K562 (cell line): Measurements from ENCODE around the gene MCFD2. TPM values are rescaled to one million over a fixed set of nuclear protein-coding genes. Genes with fewer than 3 reads are reported as not detected.

Source experiments
- ATAC-seq: fragments of 200-7000 bp; cut with Tn5 transposase; 3 replicates; pipeline ENCODE4 v1.9.1; 2020; ENCODE audit warnings: moderate library complexity
- BruUV-seq: library from RNA; stranded (reverse); fragments of 400-500 nt; replicated peaks from 2 replicates; lab custom pipeline; 2021; lab: Mats Ljungman, UMichigan
- CTCF ChIA-PET: fragments of 300-600 bp; formaldehyde crosslinking; extraction: SDS; loops from one replicate; lab custom pipeline; 2021; ENCODE audit warnings: low intra/inter-chr PET ratio; lab: Yijun Ruan, JAX
- POLR2A ChIA-PET: fragments of 300-600, 350-650 bp; sonication (Branson Sonifier 250); formaldehyde crosslinking; extraction: SDS; loops from one replicate; lab custom pipeline; 2021; ENCODE audit warnings: antibody characterized with exemption, inconsistent platforms; lab: Yijun Ruan, JAX
- DNase-seq, 4 experiments: peaks; one replicate each; pipeline versions ENCODE4 v3.0.0 to v3.0.0-alpha.2; 2011 to 2018; ENCODE audit warnings: low spot score in 3 of 4, mixed read lengths in 3 of 4; ENCODE audit errors: extremely low read depth in 1 of 4
- FAIRE-seq: peaks from 2 replicates; lab custom pipeline; 2011; peaks lifted over from hg19 to GRCh38; lab: Jason Lieb, UNC
- H2AFZ ChIP-seq: 2 replicates; pipeline ENCODE4 v1.6.0; 2011; ENCODE audit warnings: low read depth, low read length, control low read depth, inconsistent platforms
- H3K27ac ChIP-seq: fragments of 200-600 bp; 3 replicates; pipeline ENCODE4 v1.8.0; 2011; ENCODE audit warnings: low read depth, mild to moderate bottlenecking, control low read depth, inconsistent platforms, low read length, moderate library complexity, mixed read lengths; ENCODE audit errors: extremely low read depth
- H3K27me3 ChIP-seq, 2 experiments: fragments of 300-600 bp in 1 of 2; 2 replicates in 1 of 2; 3 replicates in 1 of 2; pipeline versions ENCODE4 v1.6.0 to v1.8.0; 2011; ENCODE audit warnings: inconsistent platforms in 2 of 2, low read length in 2 of 2, mild to moderate bottlenecking in 1 of 2, mixed read lengths in 1 of 2, moderate library complexity in 1 of 2; ENCODE audit not compliant: control insufficient read depth in 2 of 2, insufficient read depth in 2 of 2
- H3K36me3 ChIP-seq: fragments of 300-600 bp; 3 replicates; pipeline ENCODE4 v1.8.0; 2011; ENCODE audit warnings: mild to moderate bottlenecking, low read length, inconsistent platforms; ENCODE audit not compliant: control insufficient read depth, insufficient read depth
- H3K4me1 ChIP-seq, 2 experiments: fragments of 200-600 bp in 1 of 2; replicated peaks in 1 of 2; 2 replicates in 1 of 2; 3 replicates in 1 of 2; pipeline versions ENCODE4 v1.5.1 to v1.8.0; 2011; ENCODE audit warnings: inconsistent platforms in 2 of 2, low read length in 2 of 2, mild to moderate bottlenecking in 1 of 2, mixed read lengths in 1 of 2, moderate library complexity in 1 of 2; ENCODE audit not compliant: control insufficient read depth in 2 of 2, insufficient read depth in 2 of 2
- H3K4me2 ChIP-seq: 2 replicates; pipeline ENCODE4 v1.6.1; 2011; ENCODE audit warnings: low read length, control low read depth, inconsistent platforms, mixed read lengths; ENCODE audit not compliant: insufficient read depth
- H3K4me3 ChIP-seq: fragments of 200-600 bp; sonication (generic), shearing (Covaris generic); 2 replicates; pipeline ENCODE4 v1.5.1; 2016; ENCODE audit warnings: control low read depth, inconsistent platforms
- H3K79me2 ChIP-seq: fragments of 200-600 bp; 3 replicates; pipeline ENCODE4 v1.8.0; 2011; ENCODE audit warnings: low read length, inconsistent platforms; ENCODE audit not compliant: control insufficient read depth, insufficient read depth
- H3K9ac ChIP-seq, 2 experiments: 2 replicates each; pipeline versions ENCODE4 v1.6.0 to v1.6.1; 2011; ENCODE audit warnings: low read depth in 2 of 2, low read length in 2 of 2, control low read depth in 1 of 2, inconsistent platforms in 1 of 2, mild to moderate bottlenecking in 1 of 2, mixed read lengths in 1 of 2; ENCODE audit not compliant: insufficient read depth in 1 of 2
- H3K9me1 ChIP-seq: one replicate; pipeline ENCODE4 v1.6.0; 2011; ENCODE audit warnings: inconsistent platforms, mild to moderate bottlenecking, low read length, moderate library complexity; ENCODE audit not compliant: control insufficient read depth, insufficient read depth
- H3K9me3 ChIP-seq: replicated peaks from 2 replicates; pipeline ENCODE4 v1.5.1; 2011; ENCODE audit warnings: low read depth, low read length, inconsistent platforms; ENCODE audit not compliant: control insufficient read depth, insufficient read depth
- H4K20me1 ChIP-seq: replicated peaks from 2 replicates; pipeline ENCODE4 v1.6.1; 2011; ENCODE audit warnings: low read length, inconsistent platforms, mixed read lengths; ENCODE audit not compliant: control insufficient read depth, insufficient read depth
- CSDE1 ChIP-seq, 2 experiments: fragments of 450-650 bp; IDR thresholded peaks; 2 replicates each; pipeline ENCODE4 v1.6.1; 2016; ENCODE audit warnings: mild to moderate bottlenecking in 1 of 2
- HDAC8 ChIP-seq: fragments of 450-650 bp; IDR thresholded peaks from 2 replicates; pipeline ENCODE4 v1.6.1; 2016; ENCODE audit warnings: mild to moderate bottlenecking, missing genetic modification characterization, moderate library complexity, missing compliant biosample characterization
- HEY1 ChIP-seq: fragments of 250-450 bp; sonication (Bioruptor Pico); IDR thresholded peaks from 2 replicates; pipeline ENCODE4 v1.5.0; 2020; ENCODE audit warnings: mild to moderate bottlenecking, moderate library complexity, borderline replicate concordance
- TAF7 ChIP-seq: fragments of 450-650 bp; IDR thresholded peaks from 2 replicates; pipeline ENCODE4 v1.6.1; 2016; ENCODE audit warnings: missing genetic modification characterization, missing compliant biosample characterization
- ZFP36 ChIP-seq: fragments of 150-350 bp; IDR thresholded peaks from 2 replicates; pipeline ENCODE4 v1.6.1; 2018; ENCODE audit warnings: low read length, low read depth; ENCODE audit not compliant: partially characterized antibody
- ZNF449 ChIP-seq: fragments of 250-450 bp; sonication (Bioruptor Pico); IDR thresholded peaks from 2 replicates; pipeline ENCODE4 v1.8.0; 2022; ENCODE audit warnings: moderate library complexity, mild to moderate bottlenecking, inconsistent platforms
- WGBS: fragments of 100-300 bp; shearing (Covaris generic); methylation state at CpG from one replicate; pipeline ENCODE4 v1.1.6; 2016; ENCODE audit warnings: low coverage, mixed read lengths; ENCODE audit not compliant: insufficient coverage; ENCODE audit errors: missing lambda C conversion rate; 5-methylcytosine and 5-hydroxymethylcytosine counted together
- in situ Hi-C: fragments of 300-500 bp; cut with MboI; formaldehyde crosslinking; loops from 4 replicates; pipeline ENCODE4 v1.15.0; 2018; ENCODE audit warnings: inconsistent platforms, mixed read lengths
- intact Hi-C: fragments of 100-400 bp; cut with micrococcal nuclease; formaldehyde crosslinking; loops from 2 replicates; pipeline ENCODE4 v1.14.2; 2022
- polyA plus RNA-seq, 8 experiments: library from polyadenylated mRNA; depleted of rRNA in 4 of 8; stranded (reverse) in 5 of 8; unstranded in 3 of 8; fragments of >200 nt; fragmentation: Nextera tagmentation in 2 of 8; fragmentation: Illumina TruSeq in 1 of 8; extraction: Ambion mirVana in 2 of 8; extraction: Trizol in 1 of 8; gene quantifications; 2 replicates each; pipeline versions ENCODE4 v1.2.1 to v1.2.3, GENCODE V29; 2011 to 2014; ENCODE audit warnings: inconsistent platforms in 1 of 8, missing spikeins in 1 of 8
- total RNA-seq, 7 experiments: library from RNA; depleted of rRNA in 6 of 7; stranded (reverse); fragments of >200 nt in 6 of 7; fragmentation: Illumina TruSeq in 2 of 7; extraction: Trizol in 2 of 7; gene quantifications; 2 replicates each; pipeline versions ENCODE4 v1.2.1 to v1.2.3, GENCODE V29; 2011 to 2021; ENCODE audit warnings: low replicate concordance in 1 of 7
- TF ChIP-seq, protein P1 (sequence below): fragments of 450-650 bp; IDR thresholded peaks from 2 replicates; pipeline ENCODE4 v1.6.1; 2014; ENCODE audit warnings: low read depth, mild to moderate bottlenecking, moderate library complexity, borderline replicate concordance
- TF ChIP-seq, protein P2 (sequence below): fragments of 450-650 bp; conservative IDR thresholded peaks from 2 replicates; pipeline ENCODE4 v1.6.1; 2016; ENCODE audit warnings: missing genetic modification characterization, low read depth, mild to moderate bottlenecking, control low read depth, missing compliant biosample characterization

The MCFD2 gene
- total and polyA plus RNA-seq, 9 of the 15 experiments (the other 6 are each of a cell fraction or from before 2014, with no cell fraction given), result 78.6 to 237 (median 123) TPM

- no peak for TF ChIP-seq ZNF449 (CRISPR knock-in tag)
- TF ChIP-seq, protein P1, sequence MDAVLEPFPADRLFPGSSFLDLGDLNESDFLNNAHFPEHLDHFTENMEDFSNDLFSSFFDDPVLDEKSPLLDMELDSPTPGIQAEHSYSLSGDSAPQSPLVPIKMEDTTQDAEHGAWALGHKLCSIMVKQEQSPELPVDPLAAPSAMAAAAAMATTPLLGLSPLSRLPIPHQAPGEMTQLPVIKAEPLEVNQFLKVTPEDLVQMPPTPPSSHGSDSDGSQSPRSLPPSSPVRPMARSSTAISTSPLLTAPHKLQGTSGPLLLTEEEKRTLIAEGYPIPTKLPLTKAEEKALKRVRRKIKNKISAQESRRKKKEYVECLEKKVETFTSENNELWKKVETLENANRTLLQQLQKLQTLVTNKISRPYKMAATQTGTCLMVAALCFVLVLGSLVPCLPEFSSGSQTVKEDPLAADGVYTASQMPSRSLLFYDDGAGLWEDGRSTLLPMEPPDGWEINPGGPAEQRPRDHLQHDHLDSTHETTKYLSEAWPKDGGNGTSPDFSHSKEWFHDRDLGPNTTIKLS, result no peak
- no peak for TF ChIP-seq TAF7 (tag)
- TF ChIP-seq CSDE1 (IDR thresholded peaks at IDR 0.05), result no peak
- no peak for TF ChIP-seq HEY1 (CRISPR knock-in tag)
- no peak for TF ChIP-seq ZFP36
- TF ChIP-seq HDAC8 (tag), result no peak
Measured at GRCh38 chr2:46856336-46856735, 59.3 kb downstream of the MCFD2 start (continued).

DNA sequence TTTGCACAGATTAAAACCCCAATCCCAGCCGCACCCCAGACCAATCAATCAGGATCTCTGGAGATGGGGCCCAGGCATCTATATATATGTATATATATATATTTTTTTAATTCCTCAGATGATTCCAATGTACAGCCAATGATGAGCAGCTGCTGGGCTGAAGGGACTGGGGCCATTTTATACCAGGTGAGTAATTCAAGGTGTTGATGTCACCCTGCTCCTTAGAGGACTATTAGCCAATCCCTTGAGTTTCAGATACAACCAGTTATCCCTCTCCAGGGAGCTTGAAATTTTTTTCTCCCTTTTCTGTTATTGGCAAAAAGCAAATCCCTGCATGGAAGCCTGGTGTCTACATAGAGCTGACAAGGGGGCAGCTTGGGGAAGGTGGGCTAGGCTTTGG is 59.8 kb downstream of the MCFD2 start:
- H3K27me3 ChIP-seq, result no peaks in the 10 kb centered on the region
- no peaks in the 10 kb centered on the region for H3K36me3 ChIP-seq
- no peak overlapping the region for H2AFZ ChIP-seq
- H3K9ac ChIP-seq, result no peak overlapping the region
- no peaks in the 10 kb centered on the region for H3K9me1 ChIP-seq
- no peaks in the 10 kb centered on the region for H4K20me1 ChIP-seq
- CTCF ChIA-PET, result no interaction called here
- intact Hi-C loops (no loop called here), in situ Hi-C loops (no loop called here)
- WGBS, result 56% methylated on average over 1 of the region's 1 CpG
- H3K79me2 ChIP-seq, result no peaks in the 10 kb centered on the region
- POLR2A ChIA-PET, result no interaction called here
- DNase-seq (no peak), FAIRE-seq (no peak), ATAC-seq (no peak)
- no peak overlapping the region for H3K4me2 ChIP-seq
- no TSS peak for BruUV-seq
- H3K9me3 ChIP-seq, result no peaks in the 10 kb centered on the region
- no peak overlapping the region for H3K4me3 ChIP-seq
- TF ChIP-seq, protein P2, sequence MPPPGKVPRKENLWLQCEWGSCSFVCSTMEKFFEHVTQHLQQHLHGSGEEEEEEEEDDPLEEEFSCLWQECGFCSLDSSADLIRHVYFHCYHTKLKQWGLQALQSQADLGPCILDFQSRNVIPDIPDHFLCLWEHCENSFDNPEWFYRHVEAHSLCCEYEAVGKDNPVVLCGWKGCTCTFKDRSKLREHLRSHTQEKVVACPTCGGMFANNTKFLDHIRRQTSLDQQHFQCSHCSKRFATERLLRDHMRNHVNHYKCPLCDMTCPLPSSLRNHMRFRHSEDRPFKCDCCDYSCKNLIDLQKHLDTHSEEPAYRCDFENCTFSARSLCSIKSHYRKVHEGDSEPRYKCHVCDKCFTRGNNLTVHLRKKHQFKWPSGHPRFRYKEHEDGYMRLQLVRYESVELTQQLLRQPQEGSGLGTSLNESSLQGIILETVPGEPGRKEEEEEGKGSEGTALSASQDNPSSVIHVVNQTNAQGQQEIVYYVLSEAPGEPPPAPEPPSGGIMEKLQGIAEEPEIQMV (tag), result no peak
- H3K4me1 ChIP-seq, result peaks cover 10 to 24% of the 10 kb centered on the region in 2 experiments; a peak in 3 of 5 replicates
- no peak overlapping the region for H3K27ac ChIP-seq
